Esophagus squamous epithelium (tissue), 4 donors: Measurements from ENCODE around the gene ANKRD34A.

Source experiments
- CTCF ChIP-seq, 6 experiments: fragments of 450-650 bp in 4 of 6; fragments of 200-600 bp in 2 of 6; sonication (generic) in 2 of 6; IDR thresholded peaks; one replicate each; pipeline ENCODE4 v1.5.1; 2016 to 2019; ENCODE audit warnings: antibody characterized with exemption in 6 of 6, mild to moderate bottlenecking in 4 of 6, moderate library complexity in 4 of 6
- POLR2A ChIP-seq, 4 donors: fragments of 450-650 bp; IDR thresholded peaks; one replicate each; pipeline ENCODE4 v1.6.1; 2017; ENCODE audit warnings: antibody characterized with exemption in 4 of 4, mild to moderate bottlenecking in 4 of 4, moderate library complexity in 3 of 4

- TF ChIP-seq CTCF (IDR thresholded peaks at IDR 0.05) (no peak), POLR2A (IDR thresholded peaks at IDR 0.05) (no peak)
Measured at GRCh38 chr1:145916745-145917144, 47.6 kb downstream of the ANKRD34A start.
